ENCODE measurements around the gene PTGDR2.

PTGDR2 gene

DNA sequence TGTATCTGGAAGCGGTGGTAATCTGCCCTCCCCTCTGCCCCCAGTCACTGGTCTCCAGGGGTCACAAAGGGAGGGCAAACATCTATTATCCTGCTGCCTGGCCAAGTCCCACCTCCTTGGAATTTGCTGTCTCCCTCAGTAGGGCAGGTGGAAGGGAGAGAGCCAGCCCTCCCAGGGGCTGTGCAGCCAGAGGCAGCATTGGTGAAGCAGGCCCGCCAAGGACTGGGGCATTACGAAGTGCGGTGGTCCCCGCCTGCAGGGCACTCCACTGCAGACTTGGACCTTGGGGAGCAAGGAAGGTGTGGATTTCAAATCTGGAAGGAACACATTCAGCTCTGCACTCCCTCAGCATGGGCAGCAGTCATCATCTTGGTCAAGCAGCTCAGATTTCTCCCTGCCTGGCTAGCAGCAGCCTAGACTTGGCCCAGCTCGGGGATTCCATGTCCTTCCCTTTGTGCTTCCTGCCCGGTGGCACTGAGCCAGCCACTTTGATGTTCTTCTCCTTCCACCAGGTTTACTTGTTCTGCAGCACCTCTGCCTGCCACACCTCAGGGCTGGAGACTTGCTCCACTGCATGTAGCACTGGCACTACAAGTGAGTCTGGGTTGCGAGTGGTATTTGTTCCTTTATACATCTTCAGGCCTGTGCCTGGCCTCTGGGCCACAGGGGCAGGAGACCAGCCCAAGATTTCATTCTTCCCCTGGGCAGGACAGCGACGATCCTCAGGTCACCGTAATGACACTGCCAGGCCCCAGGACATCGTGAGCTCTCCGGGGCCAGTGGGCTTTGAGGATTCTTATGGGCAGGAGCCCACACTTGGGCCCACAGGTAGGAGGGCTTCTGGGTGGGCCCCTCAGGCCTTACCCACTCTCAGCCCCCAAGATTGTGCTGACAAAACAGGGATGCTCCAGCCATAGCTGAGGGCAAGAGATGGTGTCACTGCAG is 18.9 kb upstream of the PTGDR2 start:
- DNase-seq, result no peak

DNA sequence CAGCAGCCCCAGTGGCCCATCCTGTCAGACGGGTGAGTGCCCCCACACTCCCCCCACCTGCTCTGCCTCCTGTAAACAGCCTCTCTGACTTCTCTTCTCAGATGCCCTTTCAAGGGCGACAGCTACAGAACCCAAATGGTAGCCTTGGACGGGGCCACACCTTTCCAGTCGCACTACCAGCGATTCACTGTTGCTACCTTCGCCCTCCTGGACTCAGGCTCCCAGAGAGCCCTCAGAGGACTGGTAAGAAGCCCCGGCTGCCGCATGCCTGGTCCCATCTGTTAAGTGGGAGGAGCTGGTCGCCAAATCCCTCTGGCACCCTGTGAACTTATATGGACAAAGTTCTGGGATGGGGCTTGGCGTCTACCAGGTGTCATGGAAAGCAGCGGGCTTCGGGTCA is 17.8 kb upstream of the PTGDR2 start:
- DNase-seq, result no peak

DNA sequence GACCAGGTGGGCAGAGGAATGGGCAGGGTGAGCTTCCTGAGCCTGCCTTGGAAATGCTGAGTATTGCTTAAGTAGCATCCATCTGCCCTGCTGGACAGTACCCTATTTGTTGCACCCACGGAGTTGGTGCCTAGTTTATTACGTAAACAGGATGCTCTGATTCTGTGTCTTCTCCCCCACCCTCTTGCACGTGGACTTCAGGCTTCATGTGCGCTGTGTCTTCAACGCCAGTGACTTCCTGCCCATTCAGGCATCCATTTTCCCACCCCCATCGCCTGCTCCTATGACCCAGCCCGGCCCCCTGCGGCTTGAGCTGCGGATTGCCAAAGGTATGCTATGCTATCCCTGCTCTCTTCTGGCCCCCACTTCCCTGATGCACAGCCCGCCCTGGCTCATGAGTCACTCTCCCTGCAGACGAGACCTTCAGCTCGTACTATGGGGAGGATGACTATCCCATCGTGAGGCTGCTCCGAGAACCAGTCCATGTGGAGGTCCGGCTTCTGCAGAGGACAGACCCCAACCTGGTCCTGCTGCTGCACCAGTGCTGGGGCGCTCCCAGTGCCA is 17.3 kb upstream of the PTGDR2 start:
- peak; percentile 23 to 62 (median 52) for DNase-seq

DNA sequence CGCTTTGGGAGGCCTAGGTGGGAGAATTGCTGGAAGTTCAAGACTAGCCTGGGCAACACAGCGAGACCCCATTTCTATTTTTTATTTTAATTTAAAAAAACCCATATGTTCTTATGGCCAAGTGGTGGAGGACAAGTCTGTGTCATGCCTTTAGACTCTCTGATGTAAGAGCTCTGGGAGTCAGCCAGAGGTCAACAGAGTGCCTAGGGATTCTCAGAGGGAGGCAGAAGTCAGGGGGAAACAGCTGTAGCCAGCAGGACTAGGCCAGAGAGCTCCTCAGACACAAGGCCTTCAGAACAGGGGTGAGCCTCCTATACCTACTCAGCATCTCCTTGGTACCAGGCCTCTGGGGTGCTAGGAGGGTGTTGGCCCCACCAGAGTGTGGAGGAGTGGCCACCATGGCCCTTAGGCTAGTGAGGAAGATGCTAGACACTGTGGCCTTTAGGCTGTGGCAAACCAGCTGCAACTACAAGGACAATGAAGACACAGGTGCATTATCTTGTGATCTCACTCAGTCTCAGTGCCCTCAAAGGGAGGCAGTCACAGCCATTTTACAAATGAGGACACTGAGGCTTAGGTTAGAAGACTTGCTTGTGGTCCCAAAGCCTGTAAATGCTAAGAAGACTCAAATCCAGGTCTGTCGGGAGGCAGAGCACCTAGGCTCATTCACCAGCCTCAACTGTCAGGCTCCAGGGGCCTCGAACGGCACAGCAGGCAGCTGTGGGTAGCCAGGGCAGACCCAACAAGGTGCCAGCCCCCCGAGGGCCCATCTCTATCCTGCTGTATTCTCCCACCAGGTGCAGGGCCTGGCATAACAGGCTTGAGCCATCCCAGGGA is 16.6 kb upstream of the PTGDR2 start:
- DNase-seq, result peak; percentile 25 to 55 (median 44)

DNA sequence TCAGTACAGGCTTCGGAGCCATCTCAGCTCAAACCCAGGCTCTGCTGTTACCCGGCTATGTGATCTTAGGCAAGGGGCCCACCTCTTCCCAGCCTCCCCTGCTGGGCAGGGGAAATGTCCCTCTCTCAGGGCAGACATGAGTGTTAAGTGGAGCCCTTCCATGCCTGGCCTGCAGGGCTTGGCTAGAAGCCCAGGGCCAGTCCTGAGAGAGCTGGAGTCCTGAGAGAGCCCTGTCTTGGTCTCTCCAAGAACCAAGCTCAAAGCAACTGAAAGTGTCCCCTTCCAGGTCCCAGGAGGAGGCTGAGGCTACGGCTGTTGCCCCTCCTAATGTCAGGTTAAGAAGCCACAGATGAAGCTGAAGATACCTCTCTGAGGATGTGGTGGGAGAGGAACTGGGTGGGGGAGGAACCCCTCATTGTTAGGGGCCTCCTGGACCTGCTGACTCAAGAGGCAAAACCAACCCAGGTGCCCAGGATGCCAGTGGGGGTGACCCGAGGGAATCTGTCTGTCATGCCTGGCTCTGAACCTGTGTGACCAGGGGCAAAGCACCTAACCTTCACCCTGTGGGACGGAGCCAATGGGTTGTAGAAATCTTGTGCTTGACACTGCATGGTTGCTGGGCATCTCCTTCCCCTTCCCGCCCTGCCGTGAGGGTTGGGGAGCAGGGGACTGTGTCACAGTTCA is 15.8 kb upstream of the PTGDR2 start:
- no peak for DNase-seq

DNA sequence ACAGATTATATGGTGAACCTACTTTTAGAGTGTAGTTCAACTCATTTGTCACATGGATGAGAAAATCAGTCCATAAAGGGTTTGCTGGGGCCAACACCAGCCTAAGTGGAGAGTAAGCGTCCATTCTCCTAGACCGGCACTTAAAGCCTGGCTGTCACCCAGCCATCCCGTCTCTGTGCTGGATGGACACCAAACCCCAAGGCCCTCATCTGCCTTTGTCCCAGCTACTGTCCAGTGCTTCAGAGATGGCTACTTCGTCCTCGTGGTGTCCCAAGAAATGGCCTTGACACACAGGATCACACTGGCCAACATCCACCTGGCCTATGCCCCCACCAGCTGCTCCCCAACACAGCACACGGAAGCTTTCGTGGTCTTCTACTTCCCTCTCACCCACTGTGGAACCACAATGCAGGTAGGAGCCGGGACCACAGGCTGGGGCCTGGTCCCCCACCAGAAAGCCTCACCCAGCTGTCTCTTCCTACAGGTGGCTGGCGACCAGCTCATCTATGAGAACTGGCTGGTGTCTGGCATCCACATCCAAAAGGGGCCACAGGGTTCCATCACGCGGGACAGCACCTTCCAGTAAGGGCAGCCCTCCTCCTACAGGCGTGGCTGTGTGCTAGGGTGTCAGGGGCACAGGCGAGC is 15.1 kb upstream of the PTGDR2 start:
- DNase-seq, result no peak

DNA sequence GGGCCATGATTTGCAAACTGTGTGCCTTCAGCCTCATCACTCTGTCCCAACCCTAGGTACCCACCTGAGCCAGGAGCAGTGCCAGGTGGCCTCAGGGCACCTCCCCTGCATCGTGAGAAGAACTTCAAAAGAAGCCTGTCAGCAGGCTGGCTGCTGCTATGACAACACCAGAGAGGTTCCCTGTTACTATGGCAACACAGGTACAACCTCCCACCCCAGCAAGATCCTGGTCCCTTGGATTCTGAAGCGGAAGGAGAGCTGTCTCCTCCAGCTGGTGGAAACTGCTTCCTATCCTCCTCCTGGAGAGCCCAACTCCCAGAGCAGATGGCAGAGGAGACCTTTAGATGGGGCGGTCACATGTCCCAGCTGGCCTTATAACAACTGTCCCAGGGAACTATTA is 14.5 kb upstream of the PTGDR2 start:
- DNase-seq, result no peak

DNA sequence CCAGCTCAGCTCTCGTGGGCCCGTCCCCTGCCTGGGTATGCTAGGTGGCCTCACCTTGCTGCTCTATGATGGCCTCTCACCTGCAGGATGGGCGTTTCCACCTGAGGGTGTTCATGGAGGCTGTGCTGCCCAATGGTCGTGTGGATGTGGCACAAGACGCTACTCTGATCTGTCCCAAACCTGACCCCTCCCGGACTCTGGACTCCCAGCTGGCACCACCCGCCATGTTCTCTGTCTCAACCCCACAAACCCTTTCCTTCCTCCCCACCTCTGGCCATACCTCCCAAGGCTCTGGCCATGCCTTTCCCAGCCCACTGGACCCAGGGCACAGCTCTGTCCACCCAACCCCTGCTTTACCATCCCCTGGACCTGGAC is 13.7 kb upstream of the PTGDR2 start:
- DNase-seq, result no peak

DNA sequence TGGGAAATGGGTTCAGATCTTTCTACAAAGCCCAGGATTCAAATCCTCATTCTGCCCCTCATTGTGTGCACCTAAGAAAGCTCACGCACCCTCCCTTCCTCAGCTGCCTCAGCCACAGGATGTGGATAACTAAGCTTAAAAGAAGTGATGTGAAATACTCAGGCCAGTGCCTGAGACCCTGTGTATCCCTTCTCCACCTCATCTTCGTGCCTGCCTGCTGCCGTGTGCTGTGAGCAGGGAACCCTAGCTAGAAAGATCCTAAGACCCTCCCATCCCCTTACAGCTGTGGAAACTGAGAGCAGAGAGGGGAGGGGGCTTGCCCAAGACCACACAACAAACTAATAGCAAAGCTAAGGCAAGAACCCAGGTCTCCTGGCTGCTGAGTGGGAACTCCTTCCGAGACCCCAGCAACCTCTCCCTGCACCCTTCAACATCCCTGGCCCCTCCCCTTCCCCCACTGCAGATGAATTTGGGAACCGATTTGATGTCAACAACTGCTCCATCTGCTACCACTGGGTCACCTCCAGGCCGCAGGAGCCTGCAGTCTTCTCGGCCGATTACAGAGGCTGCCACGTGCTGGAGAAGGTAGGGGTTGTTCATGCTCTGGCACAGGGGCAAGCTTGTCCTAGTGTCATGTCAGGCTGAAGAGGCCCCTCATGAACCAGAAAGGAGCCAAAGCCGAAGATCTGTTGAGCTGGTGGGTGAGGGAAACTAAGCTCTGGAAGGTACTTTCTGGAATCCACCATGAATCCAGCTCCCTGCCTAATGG is 13.1 kb upstream of the PTGDR2 start:
- DNase-seq, result no peak

DNA sequence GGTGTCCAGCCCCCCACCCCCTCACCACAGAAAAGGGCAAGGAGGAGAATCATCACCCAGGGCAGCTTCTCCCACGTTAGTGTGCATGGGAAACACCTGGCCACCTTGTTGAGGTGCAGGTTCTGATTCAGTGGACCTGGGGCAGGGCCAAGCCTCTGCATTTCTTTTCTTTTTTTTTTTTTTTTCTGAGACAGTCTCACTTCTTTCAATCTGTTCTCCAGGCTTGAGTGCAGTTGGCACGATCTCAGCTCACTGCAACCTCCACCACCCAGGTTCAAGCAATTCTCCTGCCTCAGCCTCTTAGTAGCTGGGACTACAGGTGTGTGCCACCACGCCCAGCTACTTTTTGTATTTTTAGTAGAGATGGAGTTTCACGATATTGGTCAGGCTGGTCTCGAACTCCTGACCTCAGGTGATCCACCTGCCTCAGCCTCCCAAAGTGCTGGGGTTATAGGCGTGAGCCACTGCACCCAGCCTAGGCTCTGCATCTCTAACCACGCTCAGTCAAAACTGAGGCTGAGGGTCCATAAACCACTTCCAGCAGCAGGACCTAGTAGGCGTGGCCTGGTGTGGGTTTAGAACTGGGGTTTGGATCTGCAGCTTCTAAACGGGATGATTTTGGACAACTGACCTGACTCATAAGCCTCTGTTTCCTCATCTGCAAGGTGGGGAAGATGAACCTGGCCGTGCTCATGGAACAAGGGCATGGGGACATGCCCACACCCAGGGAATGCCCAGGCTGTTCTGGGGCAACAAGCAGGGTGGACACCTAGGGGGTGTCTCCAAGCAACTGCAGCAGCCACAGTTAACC is 12.3 kb upstream of the PTGDR2 start:
- no peak for DNase-seq

DNA sequence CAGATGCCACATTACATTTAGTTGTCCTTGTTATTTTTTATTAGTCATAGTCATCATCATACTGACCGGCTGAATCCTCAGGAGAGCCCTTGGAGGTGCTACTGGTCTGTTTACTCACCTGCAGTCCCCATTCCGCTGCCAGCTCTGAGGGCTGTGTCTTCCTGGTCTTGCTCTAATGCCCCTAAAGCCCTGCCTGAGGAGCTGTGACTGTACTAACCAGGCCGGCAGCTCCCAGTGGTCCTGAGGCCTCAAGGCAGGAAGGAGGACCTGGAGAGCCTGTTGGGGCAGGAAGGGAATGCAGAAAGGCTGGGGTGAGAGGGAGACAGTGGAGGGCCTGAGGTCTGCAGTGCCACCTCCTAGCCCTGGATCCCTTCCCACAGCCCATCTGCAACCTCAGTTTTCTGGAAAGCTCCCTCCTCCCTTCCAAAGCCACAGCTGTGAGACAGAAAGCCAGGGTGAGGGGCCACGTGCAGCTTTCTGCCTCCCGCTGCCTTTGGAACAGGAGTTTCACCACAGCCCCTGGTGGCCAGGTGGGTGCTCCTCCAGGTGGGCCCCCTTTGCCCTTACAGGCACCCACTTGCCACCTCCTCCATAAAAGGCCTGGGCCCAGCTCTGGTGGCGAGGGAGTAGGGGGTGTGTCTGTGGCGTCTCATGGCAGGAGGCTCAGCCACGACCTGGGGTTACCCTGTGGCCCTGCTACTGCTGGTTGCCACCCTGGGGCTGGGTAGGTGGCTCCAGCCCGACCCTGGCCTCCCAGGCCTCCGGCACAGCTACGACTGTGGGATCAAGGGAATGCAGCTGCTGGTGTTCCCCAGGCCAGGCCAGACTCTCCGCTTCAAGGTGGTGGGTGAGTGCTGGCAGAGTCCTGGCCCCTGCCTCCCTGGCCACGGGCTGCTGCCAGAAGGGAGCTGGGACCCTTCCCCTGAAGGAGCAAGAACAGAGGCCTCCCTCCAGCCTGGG is 11.4 kb upstream of the PTGDR2 start, which contains the start of gene ZP1:
Gene ZP1 (plus strand): TSS at position 632 of the 960 bp plus-strand sequence. CDS start 20 bp downstream, at position 652.
- DNase-seq, result no peak

DNA sequence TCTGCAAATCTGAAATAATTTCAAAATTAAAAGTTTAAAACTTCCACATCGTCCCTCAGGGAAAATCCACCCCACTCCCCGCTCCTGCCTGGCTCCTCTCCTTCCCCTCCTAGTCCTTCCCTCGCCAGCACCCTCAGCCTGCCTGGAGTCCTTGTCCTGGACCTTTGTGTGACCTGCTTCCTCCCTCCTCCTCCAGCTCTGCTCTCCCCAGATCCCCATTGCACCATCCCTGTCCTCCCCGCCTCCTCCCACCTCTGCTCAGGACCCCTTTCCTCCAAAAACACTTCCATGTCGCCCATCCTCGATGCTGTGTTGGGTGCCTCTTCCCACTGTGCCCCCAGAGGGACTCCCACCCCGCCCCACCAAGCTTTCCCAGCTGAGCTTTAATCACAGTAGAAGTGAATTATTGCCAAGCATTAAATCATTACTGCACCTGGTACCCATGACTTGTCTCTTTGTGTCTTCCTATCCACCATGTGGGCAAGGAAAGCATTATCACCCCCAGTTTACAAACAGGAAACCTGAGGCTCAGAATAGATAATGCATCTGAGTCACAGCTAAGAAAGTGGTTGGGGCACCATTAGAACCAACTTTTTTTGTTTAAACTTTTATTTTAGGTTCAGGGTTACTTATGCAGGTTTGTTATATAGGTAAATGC is 9.2 kb upstream of the PTGDR2 start:
- no peak for DNase-seq

DNA sequence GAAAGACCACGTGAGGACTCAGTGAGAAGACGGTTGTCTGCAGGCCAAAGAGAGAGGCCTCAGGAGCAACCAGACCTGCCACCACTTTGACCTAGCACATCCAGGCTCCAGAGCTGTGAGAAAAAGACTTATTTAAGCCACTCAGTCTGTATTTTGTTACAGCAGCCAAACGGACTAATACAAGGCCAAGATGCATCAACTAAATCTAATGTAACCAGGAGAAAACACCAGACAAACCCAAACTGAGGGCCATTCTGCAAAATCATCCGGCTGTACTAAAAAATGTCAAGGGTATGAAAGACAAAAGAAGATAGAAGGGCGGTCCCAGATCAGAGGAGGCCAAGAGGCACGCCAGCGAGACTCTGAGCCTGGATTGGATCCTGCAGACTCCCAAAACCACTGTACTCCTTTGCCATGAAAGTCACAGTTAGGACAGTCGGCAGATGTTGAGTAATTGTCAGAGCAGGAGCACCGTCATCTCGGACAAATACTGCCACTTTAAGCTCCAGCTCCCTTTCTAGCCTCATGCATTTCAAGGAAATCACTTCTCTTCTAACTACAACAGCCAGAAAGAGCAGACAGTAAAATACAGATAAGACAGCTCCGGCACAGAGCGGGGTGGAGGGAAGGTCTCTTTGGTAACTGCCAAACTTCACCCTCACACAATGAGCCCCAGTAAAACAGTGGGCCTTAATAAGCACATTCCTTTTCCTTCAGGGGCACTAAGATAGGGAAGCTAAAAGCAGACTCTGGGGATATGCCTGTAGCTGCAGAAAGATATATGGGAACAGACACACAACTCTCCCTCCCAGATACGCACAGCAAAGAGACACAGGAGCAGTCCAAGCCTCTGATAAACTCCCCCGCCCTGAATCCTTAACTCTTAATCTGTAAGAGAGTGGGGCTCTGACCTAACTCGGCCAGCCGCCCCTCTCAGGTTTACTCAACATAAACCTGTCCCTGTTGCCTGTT is 8.1 kb upstream of the PTGDR2 start:
- DNase-seq, result no peak

DNA sequence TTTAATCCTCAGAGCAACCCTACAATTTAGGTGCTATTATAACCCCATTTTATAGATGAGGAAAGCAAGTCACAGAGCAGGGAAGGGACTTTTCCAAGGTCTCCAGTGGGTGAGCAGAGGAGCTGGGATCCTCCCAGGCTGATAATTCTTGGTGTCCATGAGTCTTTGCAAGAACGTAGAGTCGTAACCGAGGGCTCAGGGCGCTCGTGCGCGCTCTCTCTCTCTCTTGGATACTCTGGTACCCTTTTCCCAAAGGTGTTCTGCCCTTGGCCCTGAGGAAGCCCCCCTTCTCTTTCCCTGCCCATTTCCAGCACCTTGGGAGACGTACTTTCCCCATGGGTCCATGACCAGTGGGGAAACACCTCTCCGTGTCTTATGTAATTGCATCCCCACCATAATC is 6.4 kb upstream of the PTGDR2 start:
- DNase-seq, result no peak

DNA sequence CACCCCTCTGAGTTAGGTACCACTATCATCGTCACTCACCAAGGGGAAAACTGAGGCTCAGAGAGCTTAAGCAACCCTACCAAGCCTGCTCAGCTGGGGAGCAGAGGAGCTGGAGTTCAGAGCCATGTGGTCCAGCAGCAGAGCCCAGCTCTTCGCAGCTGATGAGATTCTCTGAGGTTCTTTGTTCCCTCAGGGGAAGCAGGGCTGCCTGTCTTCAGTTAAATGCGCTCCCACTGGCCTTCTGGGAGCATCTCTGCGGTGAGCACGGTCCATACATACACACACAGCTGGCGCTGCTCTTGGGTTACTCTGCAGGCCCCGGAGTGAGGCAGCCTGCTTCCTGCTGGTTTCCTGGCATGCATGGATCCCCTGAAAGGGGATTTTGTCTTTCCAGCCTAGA is 5.2 kb upstream of the PTGDR2 start:
- DNase-seq, result no peak

DNA sequence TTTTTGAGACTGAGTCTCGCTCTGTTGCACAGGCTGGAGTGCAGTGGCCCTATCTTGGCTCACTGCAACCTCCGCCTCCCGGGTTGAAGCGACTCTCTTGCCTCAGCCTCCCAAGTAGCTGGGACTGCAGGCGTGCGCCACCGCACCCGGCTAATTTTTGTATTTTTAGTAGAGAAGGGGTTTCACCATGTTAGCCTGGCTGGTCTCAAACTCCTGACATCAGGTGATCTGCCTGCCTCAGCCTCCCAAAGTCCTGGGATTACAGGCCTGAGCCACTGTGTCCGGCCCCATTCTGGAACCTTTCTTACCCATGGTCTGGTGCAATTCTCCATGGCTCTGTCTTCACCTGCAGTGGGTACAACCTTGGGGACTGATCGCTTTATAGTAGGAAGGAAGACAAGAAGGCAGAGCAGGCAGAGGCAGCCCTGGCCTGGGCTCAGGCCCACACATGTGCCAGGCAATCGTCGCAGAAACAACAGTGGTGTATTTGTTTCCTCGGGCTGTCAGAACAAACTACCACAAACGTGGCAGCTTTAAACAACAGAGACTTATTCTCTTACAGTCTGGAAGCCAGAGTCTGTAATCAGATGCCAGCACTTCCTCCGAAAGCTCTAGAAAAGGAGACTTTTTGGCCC is 4.0 kb upstream of the PTGDR2 start:
- DNase-seq, result no peak
